ENCODE results near the gene SPTB. TPM values are rescaled to one million over a fixed set of nuclear protein-coding genes. Genes with fewer than 3 reads are reported as not detected.

The SPTB gene
- total RNA-seq, 4 donors from 2014 or later: 1.1 to 3.5 (median 1.4) TPM

DNA sequence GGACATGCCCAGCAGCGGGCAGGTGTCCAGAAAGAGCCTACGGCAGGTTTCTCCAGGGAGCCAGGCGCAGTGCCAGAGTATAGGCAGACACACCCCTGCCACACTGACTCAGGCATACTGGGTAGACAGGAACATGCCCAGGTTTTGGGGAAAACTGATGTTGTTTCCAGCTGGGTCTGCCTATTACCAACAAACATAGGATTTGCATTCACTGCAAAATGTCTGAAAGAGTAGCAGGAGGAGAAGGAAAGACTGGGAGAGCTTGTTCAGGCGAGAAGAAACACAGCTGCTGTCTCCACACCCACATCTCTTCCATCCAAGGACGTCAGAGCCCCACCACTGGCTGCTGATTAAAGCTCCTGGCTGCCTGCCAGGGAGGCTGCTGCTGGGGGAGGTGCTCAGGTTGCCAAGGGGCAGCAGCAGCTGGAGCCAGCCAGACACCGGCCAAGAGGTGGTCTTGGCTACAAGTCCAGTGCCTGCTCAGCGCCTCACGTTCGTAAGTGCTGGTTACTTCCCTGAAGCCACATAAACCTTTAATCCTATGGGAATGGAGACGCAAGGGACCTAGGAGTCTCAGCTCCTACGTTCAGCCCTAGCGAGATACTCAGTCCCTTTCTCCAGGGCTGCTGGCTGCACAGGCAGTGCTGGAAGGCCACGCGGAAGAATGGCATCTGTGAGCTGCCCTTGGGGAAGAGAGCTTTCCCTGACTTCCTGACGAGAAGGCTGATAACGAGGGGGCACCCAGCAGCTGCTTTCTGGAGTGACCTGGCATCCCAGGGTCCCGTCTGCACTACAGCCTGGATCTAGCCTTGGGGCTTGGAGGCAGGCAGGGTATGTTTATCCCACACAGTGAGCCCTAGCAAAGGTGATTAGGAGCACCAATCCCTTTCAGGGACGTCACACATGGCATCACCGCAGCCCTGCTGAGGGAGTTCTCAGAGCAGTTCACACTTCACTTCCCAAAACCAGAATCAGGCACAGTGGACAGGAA, 117.4 kb downstream of the SPTB start:
- ATAC-seq (ENCODE audit: low FRiP score) (peak; percentile 16), DNase-seq (ENCODE audit: low spot score) (peak; percentile 62)
- TF ChIP-seq, protein P1, sequence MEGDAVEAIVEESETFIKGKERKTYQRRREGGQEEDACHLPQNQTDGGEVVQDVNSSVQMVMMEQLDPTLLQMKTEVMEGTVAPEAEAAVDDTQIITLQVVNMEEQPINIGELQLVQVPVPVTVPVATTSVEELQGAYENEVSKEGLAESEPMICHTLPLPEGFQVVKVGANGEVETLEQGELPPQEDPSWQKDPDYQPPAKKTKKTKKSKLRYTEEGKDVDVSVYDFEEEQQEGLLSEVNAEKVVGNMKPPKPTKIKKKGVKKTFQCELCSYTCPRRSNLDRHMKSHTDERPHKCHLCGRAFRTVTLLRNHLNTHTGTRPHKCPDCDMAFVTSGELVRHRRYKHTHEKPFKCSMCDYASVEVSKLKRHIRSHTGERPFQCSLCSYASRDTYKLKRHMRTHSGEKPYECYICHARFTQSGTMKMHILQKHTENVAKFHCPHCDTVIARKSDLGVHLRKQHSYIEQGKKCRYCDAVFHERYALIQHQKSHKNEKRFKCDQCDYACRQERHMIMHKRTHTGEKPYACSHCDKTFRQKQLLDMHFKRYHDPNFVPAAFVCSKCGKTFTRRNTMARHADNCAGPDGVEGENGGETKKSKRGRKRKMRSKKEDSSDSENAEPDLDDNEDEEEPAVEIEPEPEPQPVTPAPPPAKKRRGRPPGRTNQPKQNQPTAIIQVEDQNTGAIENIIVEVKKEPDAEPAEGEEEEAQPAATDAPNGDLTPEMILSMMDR (IDR thresholded peaks at IDR 0.05): no peak

DNA sequence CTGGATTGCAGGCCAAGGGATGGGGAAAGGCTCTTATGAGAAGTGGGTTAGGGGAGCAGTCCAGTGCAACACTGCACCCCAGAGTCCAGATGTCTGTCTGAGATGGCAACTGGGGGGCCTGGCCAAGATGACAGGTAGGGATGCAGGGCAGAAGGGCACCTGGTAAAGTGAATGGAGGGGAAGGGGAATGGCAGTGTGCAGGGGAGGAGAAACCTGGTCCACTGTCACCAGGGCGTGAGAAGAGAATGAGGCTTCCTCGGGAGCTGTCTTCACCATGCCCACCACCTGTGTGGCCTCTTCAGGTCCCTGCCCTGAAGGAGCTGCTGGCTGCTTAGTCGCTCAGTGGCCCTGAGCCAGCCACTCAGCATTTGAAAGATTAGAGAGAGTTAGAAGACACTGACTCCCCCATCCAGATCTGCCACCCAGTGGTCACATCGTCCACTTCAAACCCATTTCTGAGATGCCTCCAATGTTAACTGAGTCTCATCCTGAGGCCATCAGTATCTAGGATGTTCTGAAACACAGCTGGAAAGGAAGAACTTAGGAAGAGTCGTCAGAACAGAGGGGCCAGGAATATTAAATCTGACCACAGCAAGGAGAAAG, 118.2 kb downstream of the SPTB start:
- DNase-seq (ENCODE audit: low spot score): no peak
- ATAC-seq (ENCODE audit: low FRiP score): no peak
- TF ChIP-seq, protein P1 (IDR thresholded peaks at IDR 0.05): no peak

DNA sequence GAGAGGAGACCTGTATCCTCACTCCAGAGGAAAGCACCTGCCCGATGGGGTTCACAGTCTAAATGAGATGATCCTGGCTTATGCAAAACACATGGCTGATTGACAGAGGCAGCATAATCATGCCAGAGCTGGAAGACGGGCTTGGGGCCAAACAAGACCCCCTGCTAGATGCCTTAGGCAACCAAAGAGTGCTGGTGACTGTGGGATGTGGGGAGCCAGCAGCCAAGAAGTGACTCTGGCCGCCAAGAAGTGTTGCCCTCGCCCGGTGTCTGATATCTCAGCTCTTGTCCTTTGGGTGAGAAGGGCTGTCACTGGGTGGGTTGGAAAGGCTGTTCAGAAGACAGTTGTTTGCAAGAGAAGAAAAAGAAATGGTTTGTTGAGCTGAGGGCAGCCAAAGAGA, 118.8 kb downstream of the SPTB start:
- TF ChIP-seq, protein P1 (IDR thresholded peaks at IDR 0.05): no peak
- ATAC-seq (ENCODE audit: low FRiP score): no peak
- no peak for DNase-seq (ENCODE audit: low spot score)

DNA sequence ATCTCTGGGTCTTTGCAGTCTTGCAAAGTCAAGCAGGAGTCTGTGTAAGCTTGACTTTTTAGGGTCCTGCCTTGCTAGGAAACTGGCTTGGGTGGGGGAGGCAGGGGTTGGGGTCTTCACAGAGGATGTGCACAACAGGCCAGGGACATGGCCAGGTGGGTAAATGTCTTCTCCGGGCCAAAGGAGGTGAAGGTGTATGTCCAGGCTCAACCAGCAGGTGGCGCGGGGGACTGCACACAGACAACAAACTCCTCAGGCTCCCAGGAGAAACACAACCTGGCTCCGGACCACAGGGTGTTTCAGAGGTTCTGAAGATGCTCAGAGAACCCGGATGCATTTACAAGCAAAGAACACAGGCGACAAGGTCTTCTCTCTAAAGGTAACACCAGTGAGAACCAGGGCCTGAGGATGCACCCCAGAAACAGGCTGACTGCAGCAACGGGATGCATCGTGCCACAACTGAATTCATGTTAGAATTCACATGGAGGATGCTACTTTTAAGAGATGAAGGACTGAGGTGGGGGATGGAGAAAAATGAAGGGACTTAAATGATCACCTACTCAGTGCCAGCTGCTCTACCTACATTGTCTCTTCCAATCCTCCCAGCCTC, 119.5 kb downstream of the SPTB start:
- ATAC-seq (ENCODE audit: low FRiP score): no peak
- TF ChIP-seq, protein P1 (IDR thresholded peaks at IDR 0.05): no peak
- no peak for DNase-seq (ENCODE audit: low spot score)

DNA sequence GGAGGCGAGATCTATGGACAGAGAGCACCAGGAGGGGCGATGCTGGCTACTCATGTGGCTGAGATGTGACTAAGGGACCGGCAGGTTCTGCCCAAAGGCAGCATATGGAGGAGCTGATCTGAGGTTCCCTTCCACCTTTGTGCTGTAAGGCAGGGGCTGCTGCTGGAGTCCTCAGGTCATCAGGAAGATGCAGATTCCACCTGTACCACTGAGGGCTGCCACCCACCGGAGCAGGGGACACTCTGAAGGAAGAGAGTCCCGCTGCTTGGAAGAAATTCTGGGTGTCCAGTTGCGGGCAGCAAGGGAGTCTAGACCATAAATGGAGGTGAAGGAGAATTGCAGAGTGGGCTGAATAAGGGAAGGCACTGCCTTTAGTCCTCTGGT, 120.2 kb downstream of the SPTB start:
- TF ChIP-seq, protein P1 (IDR thresholded peaks at IDR 0.05): no peak
- ATAC-seq (ENCODE audit: low FRiP score) (no peak), DNase-seq (ENCODE audit: low spot score) (no peak)

DNA sequence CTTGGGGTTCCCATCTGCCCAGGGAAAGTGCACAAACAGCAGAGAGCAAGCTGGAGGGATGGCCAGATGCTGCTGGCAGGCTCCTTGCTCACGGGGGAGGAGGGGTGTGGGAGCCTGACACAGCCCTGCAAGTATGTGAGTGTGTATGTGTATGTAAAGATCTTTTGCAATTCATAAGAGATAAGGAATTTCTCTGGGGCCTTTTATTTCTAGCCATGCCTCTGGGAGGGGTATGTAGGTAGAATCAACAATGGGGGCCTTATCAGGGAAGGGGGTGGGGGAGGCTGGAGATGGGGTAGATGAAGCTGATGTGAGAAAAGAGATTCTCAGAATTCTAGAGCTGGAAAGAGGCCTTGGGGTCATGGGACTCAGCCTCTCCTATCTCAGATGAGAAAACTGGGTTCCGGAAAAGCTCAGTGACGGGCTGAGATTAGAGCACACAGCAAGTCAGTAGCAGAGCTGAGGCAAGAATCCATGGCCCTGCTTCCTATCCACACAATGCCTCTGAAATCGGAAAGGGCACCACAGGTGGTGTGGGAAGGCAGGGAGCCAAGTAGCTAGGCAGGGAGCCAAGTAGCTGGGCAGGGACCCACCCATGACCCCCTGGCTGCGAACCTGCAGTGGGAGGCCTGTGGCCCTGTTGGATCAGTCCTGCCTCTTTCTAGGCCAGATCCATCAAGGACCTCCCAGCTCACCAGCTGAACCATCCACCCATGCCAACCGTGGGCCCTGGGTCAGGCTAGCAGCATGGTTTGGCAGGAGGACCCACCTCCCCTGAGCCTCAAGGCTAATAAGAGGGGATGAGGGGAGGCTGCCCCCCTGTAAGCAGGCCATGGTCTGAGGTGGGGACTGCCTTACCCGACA, 120.8 kb downstream of the SPTB start:
- TF ChIP-seq, protein P1 (IDR thresholded peaks at IDR 0.05): no peak
- DNase-seq (ENCODE audit: low spot score): no peak
- peak; percentile 59 for ATAC-seq (ENCODE audit: low FRiP score)

Data from omental fat pad (tissue), 4 donors.